Endothelial cell of umbilical vein (primary cell): ENCODE results near the gene ENKUR.

Source experiments
- EZH2 ChIP-seq: IDR thresholded peaks from 2 replicates; pipeline ENCODE4 v1.6.1; 2012; ENCODE audit warnings: borderline replicate concordance, low read depth, mild to moderate bottlenecking, moderate library complexity, low read length, inconsistent platforms; ENCODE audit not compliant: severe bottlenecking
- FOS ChIP-seq: IDR thresholded peaks from 2 replicates; pipeline ENCODE4 v1.6.1; 2011; ENCODE audit warnings: mild to moderate bottlenecking, low read length, moderate library complexity, borderline replicate concordance; ENCODE audit not compliant: insufficient read depth
- TF ChIP-seq, protein P1 (sequence below), 2 donors: IDR thresholded peaks; 1 replicate in 1 of 2; 2 replicates in 1 of 2; pipeline ENCODE4 v1.5.1; 2011; ENCODE audit warnings: low read length in 2 of 2, mild to moderate bottlenecking in 2 of 2, moderate library complexity in 2 of 2, control low read depth in 1 of 2, inconsistent platforms in 1 of 2, low read depth in 1 of 2; ENCODE audit not compliant: insufficient read depth in 1 of 2; ENCODE audit errors: extremely low read depth in 1 of 2

DNA sequence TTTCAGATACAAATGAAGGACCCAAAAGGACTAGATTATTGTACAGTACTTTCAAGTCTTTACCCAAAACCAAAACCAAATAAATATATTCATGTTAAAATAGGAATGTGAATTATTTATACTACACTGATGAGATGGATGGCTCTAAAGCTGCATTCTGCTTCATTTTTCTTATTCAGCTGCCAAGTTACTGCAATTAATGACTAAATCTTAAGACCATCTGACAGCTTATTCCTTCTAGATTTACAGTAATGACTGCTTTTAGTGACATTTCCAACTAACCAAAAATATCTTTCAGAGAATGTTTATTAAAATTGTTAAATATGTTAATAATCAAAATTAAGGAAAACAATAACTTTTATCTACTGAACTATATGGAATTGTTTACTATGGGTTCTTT, 20.9 kb downstream of the ENKUR start:
- TF ChIP-seq, protein P1, sequence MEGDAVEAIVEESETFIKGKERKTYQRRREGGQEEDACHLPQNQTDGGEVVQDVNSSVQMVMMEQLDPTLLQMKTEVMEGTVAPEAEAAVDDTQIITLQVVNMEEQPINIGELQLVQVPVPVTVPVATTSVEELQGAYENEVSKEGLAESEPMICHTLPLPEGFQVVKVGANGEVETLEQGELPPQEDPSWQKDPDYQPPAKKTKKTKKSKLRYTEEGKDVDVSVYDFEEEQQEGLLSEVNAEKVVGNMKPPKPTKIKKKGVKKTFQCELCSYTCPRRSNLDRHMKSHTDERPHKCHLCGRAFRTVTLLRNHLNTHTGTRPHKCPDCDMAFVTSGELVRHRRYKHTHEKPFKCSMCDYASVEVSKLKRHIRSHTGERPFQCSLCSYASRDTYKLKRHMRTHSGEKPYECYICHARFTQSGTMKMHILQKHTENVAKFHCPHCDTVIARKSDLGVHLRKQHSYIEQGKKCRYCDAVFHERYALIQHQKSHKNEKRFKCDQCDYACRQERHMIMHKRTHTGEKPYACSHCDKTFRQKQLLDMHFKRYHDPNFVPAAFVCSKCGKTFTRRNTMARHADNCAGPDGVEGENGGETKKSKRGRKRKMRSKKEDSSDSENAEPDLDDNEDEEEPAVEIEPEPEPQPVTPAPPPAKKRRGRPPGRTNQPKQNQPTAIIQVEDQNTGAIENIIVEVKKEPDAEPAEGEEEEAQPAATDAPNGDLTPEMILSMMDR (IDR thresholded peaks at IDR 0.05; ENCODE audit: extremely low read depth in 1 of 2, insufficient read depth in 1 of 2, low read depth in 1 of 2, low read length in 2 of 2), result no peak
- TF ChIP-seq FOS (no peak), EZH2 (no peak)
